Activated naive CD4-positive, alpha-beta T cell treated with anti-CD3 and anti-CD28 coated beads, Interleukin-2, amount 50 U/mL, for 24 hours (primary cell): ENCODE data around the gene RGS12.

Source experiments
- H3K27ac Mint-ChIP-seq: one replicate; pipeline ENCODE4 v1.8.0; 2021; ENCODE audit warnings: mild to moderate bottlenecking, mixed read lengths
- H3K27me3 Mint-ChIP-seq: one replicate; pipeline ENCODE4 v1.8.0; 2021; ENCODE audit warnings: mixed read lengths
- H3K36me3 Mint-ChIP-seq: one replicate; pipeline ENCODE4 v1.8.0; 2021; ENCODE audit warnings: mixed read lengths
- H3K4me1 Mint-ChIP-seq: one replicate; pipeline ENCODE4 v1.8.0; 2021; ENCODE audit warnings: mixed read lengths
- H3K4me3 Mint-ChIP-seq: one replicate; pipeline ENCODE4 v1.8.0; 2021; ENCODE audit warnings: mild to moderate bottlenecking, mixed read lengths
- H3K9me3 Mint-ChIP-seq: one replicate; pipeline ENCODE4 v1.8.0; 2021; ENCODE audit warnings: mixed read lengths

Gene RGS12

GRCh38 chr4:3318561-3319021 lies 25.8 kb downstream of the RGS12 start:
- peaks cover 9% of the 10 kb centered on the region for H3K36me3 Mint-ChIP-seq
- no peaks in the 10 kb centered on the region for H3K27me3 Mint-ChIP-seq
- H3K4me1 Mint-ChIP-seq = peaks cover 3% of the 10 kb centered on the region
- no peaks in the 10 kb centered on the region for H3K9me3 Mint-ChIP-seq
- H3K27ac Mint-ChIP-seq = no peak overlapping the region
- H3K4me3 Mint-ChIP-seq = no peak overlapping the region

GRCh38 chr4:3320361-3321023 lies 27.7 kb downstream of the RGS12 start:
- H3K27ac Mint-ChIP-seq = no peak overlapping the region
- H3K27me3 Mint-ChIP-seq = no peaks in the 10 kb centered on the region
- H3K4me1 Mint-ChIP-seq = peaks cover 4% of the 10 kb centered on the region
- H3K4me3 Mint-ChIP-seq = no peak overlapping the region
- H3K9me3 Mint-ChIP-seq = no peaks in the 10 kb centered on the region
- H3K36me3 Mint-ChIP-seq = peaks cover 10% of the 10 kb centered on the region

- H3K4me1 Mint-ChIP-seq = peaks cover 7% of the 10 kb centered on the region
- H3K27me3 Mint-ChIP-seq = no peaks in the 10 kb centered on the region
- no peaks in the 10 kb centered on the region for H3K9me3 Mint-ChIP-seq
- no peak overlapping the region for H3K4me3 Mint-ChIP-seq
- no peak overlapping the region for H3K27ac Mint-ChIP-seq
- peaks cover 7% of the 10 kb centered on the region for H3K36me3 Mint-ChIP-seq
These were observed 28.6 kb downstream of the RGS12 start for GRCh38 chr4:3321295-3321889.

- Mint-ChIP-seq H3K27ac (no peak overlapping the region), H3K4me3 (no peak overlapping the region), H3K9me3 (no peaks in the 10 kb centered on the region), H3K36me3 (peaks cover 7% of the 10 kb centered on the region), H3K4me1 (peaks cover 13% of the 10 kb centered on the region), H3K27me3 (no peaks in the 10 kb centered on the region)
These were observed 29.3 kb downstream of the RGS12 start for GRCh38 chr4:3322059-3322550.

GRCh38 chr4:3323071-3323481 lies 30.3 kb downstream of the RGS12 start:
- Mint-ChIP-seq H3K4me3 (no peak overlapping the region), H3K36me3 (peaks cover 7% of the 10 kb centered on the region), H3K9me3 (no peaks in the 10 kb centered on the region), H3K27me3 (no peaks in the 10 kb centered on the region), H3K27ac (no peak overlapping the region), H3K4me1 (peaks cover 15% of the 10 kb centered on the region)

GRCh38 chr4:3324093-3324815 lies 31.4 kb downstream of the RGS12 start:
- peaks cover 7% of the 10 kb centered on the region for H3K36me3 Mint-ChIP-seq
- no peaks in the 10 kb centered on the region for H3K27me3 Mint-ChIP-seq
- H3K4me1 Mint-ChIP-seq = peaks cover 15% of the 10 kb centered on the region
- H3K9me3 Mint-ChIP-seq = no peaks in the 10 kb centered on the region
- H3K4me3 Mint-ChIP-seq = no peak overlapping the region
- no peak overlapping the region for H3K27ac Mint-ChIP-seq

- Mint-ChIP-seq H3K4me3 (no peak overlapping the region), H3K9me3 (no peaks in the 10 kb centered on the region), H3K4me1 (peaks cover 11% of the 10 kb centered on the region), H3K36me3 (peaks cover 3% of the 10 kb centered on the region), H3K27me3 (no peaks in the 10 kb centered on the region), H3K27ac (no peak overlapping the region)
These were observed 36.2 kb downstream of the RGS12 start for GRCh38 chr4:3328814-3329663.

GRCh38 chr4:3329887-3330286 lies 37.1 kb downstream of the RGS12 start:
- Mint-ChIP-seq H3K4me1 (peaks cover 11% of the 10 kb centered on the region), H3K9me3 (no peaks in the 10 kb centered on the region), H3K27ac (no peak overlapping the region), H3K27me3 (no peaks in the 10 kb centered on the region), H3K4me3 (no peak overlapping the region), H3K36me3 (peaks cover 3% of the 10 kb centered on the region)

- H3K27me3 Mint-ChIP-seq = no peaks in the 10 kb centered on the region
- peaks cover 10% of the 10 kb centered on the region for H3K4me1 Mint-ChIP-seq
- H3K36me3 Mint-ChIP-seq = peaks cover 3% of the 10 kb centered on the region
- no peak overlapping the region for H3K4me3 Mint-ChIP-seq
- H3K9me3 Mint-ChIP-seq = no peaks in the 10 kb centered on the region
- H3K27ac Mint-ChIP-seq = no peak overlapping the region
These were observed 37.9 kb downstream of the RGS12 start for GRCh38 chr4:3330707-3331106.

- Mint-ChIP-seq H3K27ac (no peak overlapping the region), H3K4me1 (peaks cover 5% of the 10 kb centered on the region), H3K36me3 (peaks cover 2% of the 10 kb centered on the region), H3K4me3 (no peak overlapping the region), H3K27me3 (no peaks in the 10 kb centered on the region), H3K9me3 (no peaks in the 10 kb centered on the region)
These were observed 38.9 kb downstream of the RGS12 start for GRCh38 chr4:3331511-3332394.

GRCh38 chr4:3332498-3332897 lies 39.7 kb downstream of the RGS12 start:
- H3K4me1 Mint-ChIP-seq = no peaks in the 10 kb centered on the region
- H3K9me3 Mint-ChIP-seq = no peaks in the 10 kb centered on the region
- H3K36me3 Mint-ChIP-seq = peaks cover 2% of the 10 kb centered on the region
- H3K27ac Mint-ChIP-seq = no peak overlapping the region
- H3K27me3 Mint-ChIP-seq = no peaks in the 10 kb centered on the region
- H3K4me3 Mint-ChIP-seq = no peak overlapping the region

GRCh38 chr4:3334316-3334715 lies 41.5 kb downstream of the RGS12 start:
- H3K9me3 Mint-ChIP-seq = no peaks in the 10 kb centered on the region
- H3K36me3 Mint-ChIP-seq = peaks cover 2% of the 10 kb centered on the region
- H3K27ac Mint-ChIP-seq = no peak overlapping the region
- H3K27me3 Mint-ChIP-seq = no peaks in the 10 kb centered on the region
- peaks cover under 1% of the 10 kb centered on the region for H3K4me1 Mint-ChIP-seq
- H3K4me3 Mint-ChIP-seq = no peak overlapping the region

- Mint-ChIP-seq H3K27me3 (no peaks in the 10 kb centered on the region), H3K27ac (peak overlapping the region; percentile 35)
These were observed 42.6 kb downstream of the RGS12 start for GRCh38 chr4:3335385-3335784.

GRCh38 chr4:3335982-3336381 lies 43.2 kb downstream of the RGS12 start:
- Mint-ChIP-seq H3K36me3 (peaks cover 2% of the 10 kb centered on the region), H3K27me3 (no peaks in the 10 kb centered on the region), H3K4me1 (peaks cover 6% of the 10 kb centered on the region), H3K27ac (no peak overlapping the region), H3K4me3 (no peak overlapping the region), H3K9me3 (no peaks in the 10 kb centered on the region)

More at GRCh38 chr4:3335385-3335784, 42.6 kb downstream of the RGS12 start:
- H3K4me3 Mint-ChIP-seq = no peak overlapping the region
- peaks cover 2% of the 10 kb centered on the region for H3K36me3 Mint-ChIP-seq
- H3K4me1 Mint-ChIP-seq = peaks cover 6% of the 10 kb centered on the region
- H3K9me3 Mint-ChIP-seq = no peaks in the 10 kb centered on the region
